SH-SY5Y (cell line): ENCODE results near the gene CSNK1G2.

ENCODE experiments used
- GATA2 ChIP-seq: IDR thresholded peaks from 2 replicates; pipeline ENCODE4 v1.6.1; 2011; ENCODE audit warnings: mild to moderate bottlenecking, low read depth, low read length
- GATA3 ChIP-seq: IDR thresholded peaks from 2 replicates; pipeline ENCODE4 v1.6.1; 2011; ENCODE audit warnings: low read depth, mild to moderate bottlenecking, low read length, moderate library complexity

DNA sequence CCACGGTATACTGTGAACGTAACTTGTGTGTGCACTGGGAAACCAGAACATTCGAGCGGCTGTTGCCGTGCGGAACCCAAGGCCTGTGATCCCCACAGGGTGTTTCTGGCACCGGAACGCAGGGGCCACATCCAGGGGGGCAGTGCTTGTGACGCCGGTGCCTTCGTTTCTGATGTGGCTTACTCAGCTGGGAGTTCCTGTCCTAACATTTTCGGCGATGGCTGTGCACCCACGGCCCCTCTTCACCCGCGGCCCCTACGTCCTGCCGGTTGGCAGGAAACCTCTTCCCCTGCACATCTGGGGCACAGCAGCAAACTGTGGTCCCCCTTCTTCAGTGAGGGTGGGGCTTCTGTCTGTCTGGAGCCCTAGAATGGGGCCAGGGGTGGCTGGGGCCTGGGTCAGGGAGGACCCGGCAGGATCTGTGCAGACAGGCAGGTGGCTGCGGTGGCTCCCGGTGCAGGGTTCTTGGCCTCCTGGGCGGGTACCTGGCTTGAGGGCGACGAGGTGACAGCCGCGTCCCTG is 26.2 kb downstream of the CSNK1G2 start:
- TF ChIP-seq GATA3 (no peak), GATA2 (no peak)
